Inferior parietal cortex (tissue), 1 donor: Measurements from ENCODE around the gene ADSL.

Source experiments
- DNase-seq: peaks from one replicate; pipeline ENCODE4 v3.0.0-alpha.2; 2016; ENCODE audit errors: extremely low spot score

The ADSL gene

DNA sequence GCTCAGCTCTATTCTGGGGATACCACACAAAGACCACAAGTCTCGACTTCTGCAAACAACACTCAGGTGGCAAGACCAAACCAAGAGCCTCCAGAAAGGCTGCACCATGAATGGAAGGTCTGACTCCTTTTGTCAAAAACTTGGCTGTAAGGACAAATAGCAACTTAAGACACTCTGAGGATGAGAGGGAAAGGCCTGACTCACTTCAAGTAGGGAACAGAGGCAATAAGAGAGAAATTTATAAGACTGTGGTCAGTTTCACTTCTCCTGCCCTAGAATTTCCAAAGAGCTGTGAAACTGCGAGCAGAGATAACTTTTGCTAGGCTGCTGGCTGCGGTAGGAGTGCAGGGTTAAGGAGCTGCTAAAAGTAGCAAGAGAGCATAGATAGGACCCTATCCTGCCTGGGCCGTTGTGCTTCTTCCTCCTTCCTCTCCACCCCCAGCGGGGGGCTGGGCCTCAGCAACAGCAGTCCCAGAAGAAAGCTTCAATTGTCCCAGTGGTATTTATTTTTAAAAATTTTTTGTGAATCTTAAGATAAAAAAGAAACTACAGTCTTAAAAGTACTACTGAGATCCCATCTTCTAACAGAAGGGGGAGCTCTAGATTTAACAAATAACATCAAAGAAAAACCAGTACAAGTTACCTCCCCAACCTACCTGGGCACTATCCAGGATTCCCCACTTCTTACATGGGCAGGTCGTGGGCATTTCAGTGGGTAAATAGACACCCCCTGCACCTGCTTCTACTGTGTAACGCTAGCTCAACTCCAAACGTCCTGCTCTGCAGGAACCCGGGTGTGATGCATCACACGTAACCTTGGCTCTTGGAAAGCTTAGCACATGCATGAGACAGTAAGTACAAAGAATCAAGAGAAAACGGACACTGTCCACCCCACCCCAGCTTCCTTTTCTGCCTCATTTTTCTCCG, 90.5 kb downstream of the ADSL start:
- DNase-seq, result peak; percentile 79
